K562 (cell line): ENCODE measurements around the gene TENT4B.

ENCODE experiments used
- BRCA1 ChIP-seq, 2 experiments: fragments of 450-650 bp in 1 of 2; sonication (generic) in 1 of 2; formaldehyde crosslinking in 1 of 2; IDR thresholded peaks; 2 replicates each; pipeline versions ENCODE4 v1.5.0 to v1.6.1; 2017 to 2020; ENCODE audit warnings: mild to moderate bottlenecking in 1 of 2, missing genetic modification reagents in 1 of 2
- FOXK2 ChIP-seq, 2 experiments: fragments of 450-650 bp; IDR thresholded peaks in 1 of 2; conservative IDR thresholded peaks in 1 of 2; 2 replicates each; pipeline ENCODE4 v1.6.1; 2016; ENCODE audit warnings: low read depth in 2 of 2, mild to moderate bottlenecking in 1 of 2
- FOXM1 ChIP-seq, 2 experiments: fragments of 450-650 bp in 1 of 2; sonication (generic) in 1 of 2; formaldehyde crosslinking in 1 of 2; IDR thresholded peaks; 2 replicates each; pipeline versions ENCODE4 v1.6.1 to v1.9.0; 2017 to 2022; ENCODE audit warnings: low read depth in 2 of 2, mild to moderate bottlenecking in 2 of 2, missing genetic modification reagents in 1 of 2, moderate library complexity in 1 of 2
- GATAD2B ChIP-seq: fragments of 450-650 bp; IDR thresholded peaks from 2 replicates; pipeline ENCODE4 v1.6.1; 2017; ENCODE audit warnings: mild to moderate bottlenecking, borderline replicate concordance
- JUND ChIP-seq, 2 experiments: IDR thresholded peaks; 2 replicates in 1 of 2; 3 replicates in 1 of 2; pipeline ENCODE4 v1.6.1; 2011; ENCODE audit warnings: borderline replicate concordance in 2 of 2, low read depth in 2 of 2, low read length in 2 of 2, improper control_type of control experiment in 1 of 2, missing biosample characterization in 1 of 2, missing genetic modification characterization in 1 of 2, missing genetic modification reagents in 1 of 2
- MGA ChIP-seq: fragments of 450-650 bp; IDR thresholded peaks from 2 replicates; pipeline ENCODE4 v1.6.1; 2016; ENCODE audit warnings: mild to moderate bottlenecking, moderate library complexity
- NCOA2 ChIP-seq, 2 experiments: fragments of 450-650 bp; IDR thresholded peaks; 2 replicates each; pipeline ENCODE4 v1.6.1; 2018; ENCODE audit warnings: mild to moderate bottlenecking in 2 of 2, moderate library complexity in 1 of 2; ENCODE audit not compliant: partially characterized antibody in 2 of 2
- TF ChIP-seq, protein P1 (sequence below): fragments of 250-450 bp; sonication (Bioruptor Pico); IDR thresholded peaks from 2 replicates; pipeline ENCODE4 v1.8.0; 2021; ENCODE audit warnings: moderate library complexity, mild to moderate bottlenecking, inconsistent platforms

DNA sequence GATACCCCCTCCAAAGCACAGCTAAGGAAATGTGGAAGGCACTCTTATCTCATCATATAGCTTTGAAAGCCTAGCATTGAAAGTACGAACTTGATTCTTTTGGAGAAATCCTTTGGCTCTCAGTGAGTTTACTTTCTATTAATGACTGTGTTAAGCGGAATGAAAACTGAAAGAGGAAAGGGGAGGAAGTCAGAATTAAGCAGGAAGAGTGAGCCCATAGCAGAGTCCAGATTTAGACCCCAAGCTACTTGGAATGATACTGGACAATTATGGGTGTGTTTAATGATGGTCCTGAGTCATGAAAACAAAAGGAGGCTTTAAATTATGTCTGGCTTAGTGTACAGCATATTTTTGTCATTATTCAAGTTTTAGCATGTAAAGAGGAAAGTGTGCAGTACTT lies 42.2 kb downstream of the TENT4B start:
- TF ChIP-seq, protein P1, sequence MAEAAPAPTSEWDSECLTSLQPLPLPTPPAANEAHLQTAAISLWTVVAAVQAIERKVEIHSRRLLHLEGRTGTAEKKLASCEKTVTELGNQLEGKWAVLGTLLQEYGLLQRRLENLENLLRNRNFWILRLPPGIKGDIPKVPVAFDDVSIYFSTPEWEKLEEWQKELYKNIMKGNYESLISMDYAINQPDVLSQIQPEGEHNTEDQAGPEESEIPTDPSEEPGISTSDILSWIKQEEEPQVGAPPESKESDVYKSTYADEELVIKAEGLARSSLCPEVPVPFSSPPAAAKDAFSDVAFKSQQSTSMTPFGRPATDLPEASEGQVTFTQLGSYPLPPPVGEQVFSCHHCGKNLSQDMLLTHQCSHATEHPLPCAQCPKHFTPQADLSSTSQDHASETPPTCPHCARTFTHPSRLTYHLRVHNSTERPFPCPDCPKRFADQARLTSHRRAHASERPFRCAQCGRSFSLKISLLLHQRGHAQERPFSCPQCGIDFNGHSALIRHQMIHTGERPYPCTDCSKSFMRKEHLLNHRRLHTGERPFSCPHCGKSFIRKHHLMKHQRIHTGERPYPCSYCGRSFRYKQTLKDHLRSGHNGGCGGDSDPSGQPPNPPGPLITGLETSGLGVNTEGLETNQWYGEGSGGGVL (CRISPR knock-in tag): no peak
- TF ChIP-seq BRCA1 (IDR thresholded peaks at IDR 0.05) (no peak), BRCA1 (CRISPR knock-in tag; IDR thresholded peaks at IDR 0.05) (no peak), FOXK2 (conservative IDR thresholded peaks at IDR 0.05 in 1 of 2, IDR thresholded peaks at IDR 0.05 in 1 of 2; ENCODE audit: low read depth in 2 of 2) (no peak), MGA (no peak), NCOA2 (IDR thresholded peaks at IDR 0.05; ENCODE audit: partially characterized antibody in 2 of 2) (no peak), JUND (IDR thresholded peaks at IDR 0.05; ENCODE audit: borderline replicate concordance, low read depth, low read length) (no peak), JUND (tag; IDR thresholded peaks at IDR 0.05; ENCODE audit: borderline replicate concordance, low read depth, low read length) (no peak), FOXM1 (IDR thresholded peaks at IDR 0.05; ENCODE audit: low read depth) (no peak), FOXM1 (CRISPR knock-in tag; IDR thresholded peaks at IDR 0.05; ENCODE audit: low read depth) (no peak), GATAD2B (no peak)
